GM12873 (cell line): ENCODE measurements around the gene MTCP1.

Experiments used
- TF ChIP-seq, protein P1 (sequence below): IDR thresholded peaks from 2 replicates; pipeline ENCODE4 v1.5.1; 2012; ENCODE audit warnings: low read depth, mild to moderate bottlenecking, moderate library complexity, low read length, control low read depth; ENCODE audit not compliant: insufficient read depth; ENCODE audit errors: missing control alignments

MTCP1 gene

DNA sequence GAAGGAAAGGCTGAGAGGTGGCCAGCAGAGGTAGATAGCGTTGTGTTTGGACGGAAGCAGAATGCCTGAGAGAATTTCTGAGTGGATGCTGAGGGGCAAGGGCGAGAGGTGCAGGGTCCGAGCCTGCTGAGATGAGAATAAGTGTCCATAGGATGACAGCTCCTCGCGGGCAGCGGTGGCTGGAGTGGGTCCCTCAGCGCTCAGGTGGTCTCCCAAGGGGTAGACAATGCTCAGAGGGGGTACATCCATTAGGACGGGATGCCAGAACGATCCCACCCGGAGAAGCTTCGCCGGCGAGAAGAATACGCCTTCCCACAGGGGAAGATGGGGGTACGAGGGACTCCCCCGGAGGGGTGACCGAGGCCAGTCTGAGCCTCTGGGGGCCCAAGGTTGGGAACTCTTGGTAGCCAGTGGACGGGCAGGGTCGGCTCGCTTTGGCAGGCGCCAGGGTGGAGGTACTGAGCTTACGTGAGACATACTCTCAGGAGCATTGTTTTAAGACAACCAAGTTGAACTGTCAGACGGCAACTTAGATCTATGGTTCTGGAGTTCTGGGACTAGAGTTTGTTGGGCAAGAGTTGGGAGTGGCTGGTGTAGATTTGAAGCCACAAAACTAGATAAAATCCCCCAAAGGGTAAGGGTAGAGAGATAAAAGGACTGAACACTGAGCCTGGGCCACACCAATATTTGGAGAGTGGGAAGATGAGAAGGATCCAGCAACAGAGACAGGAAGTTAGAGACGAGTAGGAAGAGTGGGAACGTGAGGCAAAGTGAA is 16.2 kb upstream of the MTCP1 start:
- TF ChIP-seq, protein P1, sequence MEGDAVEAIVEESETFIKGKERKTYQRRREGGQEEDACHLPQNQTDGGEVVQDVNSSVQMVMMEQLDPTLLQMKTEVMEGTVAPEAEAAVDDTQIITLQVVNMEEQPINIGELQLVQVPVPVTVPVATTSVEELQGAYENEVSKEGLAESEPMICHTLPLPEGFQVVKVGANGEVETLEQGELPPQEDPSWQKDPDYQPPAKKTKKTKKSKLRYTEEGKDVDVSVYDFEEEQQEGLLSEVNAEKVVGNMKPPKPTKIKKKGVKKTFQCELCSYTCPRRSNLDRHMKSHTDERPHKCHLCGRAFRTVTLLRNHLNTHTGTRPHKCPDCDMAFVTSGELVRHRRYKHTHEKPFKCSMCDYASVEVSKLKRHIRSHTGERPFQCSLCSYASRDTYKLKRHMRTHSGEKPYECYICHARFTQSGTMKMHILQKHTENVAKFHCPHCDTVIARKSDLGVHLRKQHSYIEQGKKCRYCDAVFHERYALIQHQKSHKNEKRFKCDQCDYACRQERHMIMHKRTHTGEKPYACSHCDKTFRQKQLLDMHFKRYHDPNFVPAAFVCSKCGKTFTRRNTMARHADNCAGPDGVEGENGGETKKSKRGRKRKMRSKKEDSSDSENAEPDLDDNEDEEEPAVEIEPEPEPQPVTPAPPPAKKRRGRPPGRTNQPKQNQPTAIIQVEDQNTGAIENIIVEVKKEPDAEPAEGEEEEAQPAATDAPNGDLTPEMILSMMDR = no peak

DNA sequence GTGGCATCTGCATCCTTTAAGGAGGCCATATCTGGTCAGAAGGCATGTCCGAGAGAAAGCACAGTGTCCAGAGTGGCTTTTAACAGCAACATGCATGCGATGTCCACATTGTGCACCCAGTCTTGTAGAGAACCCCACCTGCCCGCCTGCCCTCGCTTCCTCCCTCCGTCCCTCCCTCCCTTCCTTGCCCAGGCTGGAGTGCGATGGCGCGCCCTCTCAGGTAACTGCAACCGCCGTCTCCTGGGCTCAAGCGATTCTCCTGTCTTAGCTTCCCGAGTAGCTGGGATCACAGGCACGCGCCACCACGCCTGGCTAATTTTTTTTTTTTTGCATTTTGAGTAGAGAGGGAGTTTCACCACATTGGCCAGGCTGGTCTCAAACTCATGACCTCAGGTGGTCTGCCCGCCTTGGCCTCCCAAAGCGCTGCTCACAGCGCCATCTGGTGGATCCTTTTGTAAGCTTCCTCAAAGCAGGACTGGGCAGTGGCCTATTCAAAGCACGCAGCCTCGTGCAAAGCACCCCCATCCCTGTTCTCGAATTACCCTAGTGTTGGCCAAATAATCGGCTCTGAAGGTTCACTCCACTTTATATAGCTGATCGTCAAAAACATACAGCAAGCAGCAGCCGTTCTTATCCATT is 15.4 kb upstream of the MTCP1 start:
- TF ChIP-seq, protein P1 = peak; percentile 66

DNA sequence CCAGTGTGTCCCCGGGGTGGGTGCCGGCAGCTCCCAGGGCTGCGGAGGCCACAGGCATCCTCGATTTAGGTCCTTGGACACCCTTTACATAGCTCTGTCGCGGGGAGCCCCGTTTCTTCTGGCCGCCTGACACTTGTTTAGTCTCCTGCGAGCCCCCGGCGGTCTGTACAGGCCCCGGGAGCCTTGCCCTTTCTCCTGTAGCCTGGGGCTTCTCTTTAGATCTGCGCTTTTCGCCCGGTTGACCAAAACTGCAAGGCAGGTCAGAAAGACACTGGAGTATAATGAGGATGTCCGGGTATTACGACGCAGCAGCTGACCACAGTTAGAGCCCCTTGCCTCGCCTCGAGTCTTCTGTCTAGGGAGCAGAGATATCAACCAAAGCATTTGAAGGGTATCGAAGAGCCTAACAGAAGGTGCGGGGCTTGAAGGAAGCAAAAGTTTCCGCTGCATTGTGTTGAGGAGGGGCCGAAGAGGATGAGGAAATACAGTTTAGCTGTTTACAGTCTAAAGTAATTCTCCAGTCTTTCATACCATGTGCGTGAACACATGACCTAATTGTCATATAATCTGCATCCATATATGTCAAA is 851 bp upstream of the MTCP1 start:
- TF ChIP-seq, protein P1 = no peak

DNA sequence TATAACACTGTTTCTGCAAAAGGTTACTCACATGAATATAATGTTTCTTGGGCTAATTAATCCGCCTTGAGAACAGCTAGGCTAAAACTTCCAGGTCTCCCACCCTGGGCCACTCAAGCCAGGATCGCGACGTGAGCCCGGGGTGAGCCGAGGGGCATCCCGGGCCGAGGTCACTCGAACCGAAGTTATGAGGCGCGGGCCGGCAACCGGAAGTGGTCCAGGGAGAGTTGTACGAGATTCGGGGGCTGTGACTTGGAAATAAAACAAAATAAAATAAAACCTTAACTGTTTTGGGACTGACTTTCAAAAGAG is 317 bp downstream of the MTCP1 start:
- TF ChIP-seq, protein P1 = no peak

DNA sequence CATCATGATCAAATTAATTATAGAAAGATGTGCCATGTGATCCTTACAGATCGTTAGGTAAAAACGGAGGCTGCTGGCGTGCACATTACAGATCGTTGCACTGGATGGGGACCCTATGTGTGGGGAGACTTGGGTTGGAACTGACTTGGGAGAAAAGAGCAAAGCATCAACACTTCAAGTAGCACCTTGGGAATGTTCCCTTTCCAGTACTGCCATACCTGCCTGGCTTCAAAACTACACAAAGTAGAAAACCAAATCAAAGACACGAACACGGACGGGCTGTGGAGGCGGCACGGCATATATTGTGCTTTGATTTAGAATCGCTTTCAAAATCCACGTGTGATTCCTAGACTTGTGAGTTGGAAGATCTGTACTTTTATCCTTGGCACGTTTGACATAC is 898 bp downstream of the MTCP1 start:
- TF ChIP-seq, protein P1 = no peak

DNA sequence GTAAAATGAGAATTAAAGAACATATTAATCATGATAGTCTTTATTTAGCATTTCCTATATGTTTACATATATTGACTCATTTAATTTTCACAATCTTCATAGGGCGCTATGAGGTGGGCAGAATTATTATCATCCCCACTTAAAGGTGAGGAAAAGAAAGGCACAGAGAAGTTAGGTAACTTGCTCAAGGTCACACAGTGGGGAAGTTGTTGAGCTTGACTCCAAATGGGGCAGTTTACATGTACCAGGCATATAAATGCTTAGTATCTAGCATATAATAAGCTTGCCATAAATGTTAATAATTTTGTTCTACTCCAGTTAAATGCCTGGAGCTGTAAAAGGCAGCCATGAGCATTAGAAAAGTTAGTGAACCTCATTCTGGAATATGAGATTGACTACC is 1.5 kb downstream of the MTCP1 start:
- TF ChIP-seq, protein P1 = no peak

DNA sequence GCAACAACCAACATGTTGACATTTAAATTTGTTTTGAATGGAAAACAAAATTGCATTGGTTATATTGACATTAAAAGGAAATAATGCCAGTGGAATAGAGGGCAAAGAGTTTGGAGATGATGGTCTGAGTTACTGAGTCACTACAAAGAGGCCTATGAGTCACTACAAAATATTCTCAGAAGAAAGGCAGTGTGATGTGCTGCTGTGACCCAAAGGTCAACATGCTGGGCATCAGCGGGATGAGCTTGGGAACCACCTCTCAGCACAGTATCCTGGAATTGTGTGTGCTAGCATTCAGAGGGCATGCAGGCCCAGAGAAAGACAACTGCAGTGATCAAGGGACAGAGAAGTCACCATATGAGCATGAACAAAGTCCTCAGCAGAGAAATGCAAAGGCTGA is 2.8 kb downstream of the MTCP1 start:
- TF ChIP-seq, protein P1 = no peak
